Mesothelial cell of epicardium (in vitro differentiated cells): ENCODE results near the gene NELFA. TPM values are rescaled to one million over a fixed set of nuclear protein-coding genes. Genes with fewer than 3 reads are reported as not detected.

Source experiments
- DNase-seq, 2 experiments: peaks; one replicate each; pipeline ENCODE4 v3.0.0; 2021; ENCODE audit warnings: low spot score in 2 of 2; ENCODE audit not compliant: unreplicated experiment in 2 of 2
- H3K27ac Mint-ChIP-seq: 2 replicates; pipeline ENCODE4 v1.8.0; 2021; ENCODE audit warnings: mixed read lengths
- H3K27me3 Mint-ChIP-seq: 2 replicates; pipeline ENCODE4 v1.8.0; 2021; ENCODE audit warnings: low read depth, mixed read lengths
- H3K36me3 Mint-ChIP-seq: 2 replicates; pipeline ENCODE4 v1.8.0; 2021; ENCODE audit warnings: mixed read lengths
- H3K4me1 Mint-ChIP-seq: 2 replicates; pipeline ENCODE4 v1.8.0; 2021; ENCODE audit warnings: mixed read lengths
- H3K4me3 Mint-ChIP-seq: 2 replicates; pipeline ENCODE4 v1.8.0; 2021; ENCODE audit warnings: mild to moderate bottlenecking, moderate library complexity, mixed read lengths
- H3K9me3 Mint-ChIP-seq: 2 replicates; pipeline ENCODE4 v1.8.0; 2021; ENCODE audit warnings: mixed read lengths
- CTCF ChIP-seq: fragments of 200-600 bp; sonication (generic); IDR thresholded peaks from one replicate; pipeline ENCODE4 v1.5.0; 2021; ENCODE audit warnings: antibody characterized with exemption; ENCODE audit not compliant: unreplicated experiment
- total RNA-seq: library from RNA; stranded (reverse); gene quantifications from 3 replicates; pipeline ENCODE4 v1.2.1, GENCODE V29; 2021

Gene NELFA
- total RNA-seq, 1 donor from 2014 or later: 55.8 TPM

- TF ChIP-seq CTCF: no peak
- Mint-ChIP-seq H3K4me1 (no peaks in the 10 kb centered on the region), H3K4me3 (no peak overlapping the region), H3K9me3 (no peaks in the 10 kb centered on the region), H3K36me3 (peaks cover 39% of the 10 kb centered on the region), H3K27me3 (no peaks in the 10 kb centered on the region), H3K27ac (no peak overlapping the region)
- no peak for DNase-seq
Measured at GRCh38 chr4:1978226-1978625, 30.5 kb downstream of the NELFA start.

- DNase-seq: no peak
- no peaks in the 10 kb centered on the region for H3K27me3 Mint-ChIP-seq
- H3K27ac Mint-ChIP-seq: no peak overlapping the region
Measured at GRCh38 chr4:1976416-1977352, 32.1 kb downstream of the NELFA start.

GRCh38 chr4:1975880-1976279 lies 32.9 kb downstream of the NELFA start:
- Mint-ChIP-seq H3K4me1 (no peaks in the 10 kb centered on the region), H3K27me3 (no peaks in the 10 kb centered on the region), H3K4me3 (no peak overlapping the region), H3K9me3 (no peaks in the 10 kb centered on the region), H3K27ac (no peak overlapping the region), H3K36me3 (peaks cover 42% of the 10 kb centered on the region)
- no peak for DNase-seq
- no peak for TF ChIP-seq CTCF

More at GRCh38 chr4:1976416-1977352, 32.1 kb downstream of the NELFA start:
- no peaks in the 10 kb centered on the region for H3K4me1 Mint-ChIP-seq
- no peak for TF ChIP-seq CTCF
- H3K9me3 Mint-ChIP-seq: no peaks in the 10 kb centered on the region
- peaks cover 40% of the 10 kb centered on the region for H3K36me3 Mint-ChIP-seq
- no peak overlapping the region for H3K4me3 Mint-ChIP-seq

GRCh38 chr4:1975391-1975801 lies 33.4 kb downstream of the NELFA start:
- peaks cover 42% of the 10 kb centered on the region for H3K36me3 Mint-ChIP-seq
- H3K27ac Mint-ChIP-seq: no peak overlapping the region
- H3K4me1 Mint-ChIP-seq: no peaks in the 10 kb centered on the region
- no peaks in the 10 kb centered on the region for H3K27me3 Mint-ChIP-seq
- no peak for DNase-seq
- TF ChIP-seq CTCF: no peak
- H3K4me3 Mint-ChIP-seq: no peak overlapping the region
- H3K9me3 Mint-ChIP-seq: no peaks in the 10 kb centered on the region

- no peak overlapping the region for H3K4me3 Mint-ChIP-seq
Measured at GRCh38 chr4:1974840-1975239, 33.9 kb downstream of the NELFA start.

More at GRCh38 chr4:1974840-1975239, 33.9 kb downstream of the NELFA start:
- no peaks in the 10 kb centered on the region for H3K27me3 Mint-ChIP-seq
- H3K36me3 Mint-ChIP-seq: peaks cover 46% of the 10 kb centered on the region
- DNase-seq: no peak
- no peak for TF ChIP-seq CTCF
- no peaks in the 10 kb centered on the region for H3K4me1 Mint-ChIP-seq
- H3K9me3 Mint-ChIP-seq: no peaks in the 10 kb centered on the region
- no peak overlapping the region for H3K27ac Mint-ChIP-seq
